SK-N-MC (cell line): ENCODE measurements around the gene COX17.

Experiments
- EZH2 ChIP-seq: fragments of 200-600 bp; sonication (generic); IDR thresholded peaks from one replicate; pipeline ENCODE4 v1.6.1; 2017; ENCODE audit warnings: antibody characterized with exemption
- POLR2AphosphoS5 ChIP-seq: IDR thresholded peaks from 2 replicates; pipeline ENCODE4 v1.6.1; 2012; ENCODE audit warnings: mild to moderate bottlenecking, low read depth, low read length, borderline replicate concordance

GRCh38 chr3:119624002-119624720, 53.0 kb downstream of the COX17 start:
- TF ChIP-seq POLR2AphosphoS5 (no peak), EZH2 (no peak)
